Inferior parietal cortex (tissue), 1 donor: Measurements from ENCODE around the gene IRF5.
"Not testable (repeated sequence)": the region's sequence is repeated elsewhere in the genome, so short reads cannot be mapped to it uniquely, and the experiment has no call there.

Source experiments
- DNase-seq: peaks from one replicate; pipeline ENCODE4 v3.0.0-alpha.2; 2016; ENCODE audit errors: extremely low spot score

Gene IRF5

GRCh38 chr7:128939861-128940410 lies 2.2 kb downstream of the IRF5 start:
- no peak for DNase-seq

GRCh38 chr7:128940494-128941322 lies 3.0 kb downstream of the IRF5 start:
- no peak for DNase-seq

GRCh38 chr7:128941323-128941890 lies 3.7 kb downstream of the IRF5 start:
- no peak for DNase-seq

- DNase-seq = no peak
These were observed 4.3 kb downstream of the IRF5 start for GRCh38 chr7:128941946-128942526.

GRCh38 chr7:128943251-128943650 lies 5.5 kb downstream of the IRF5 start:
- not testable (repeated sequence) for DNase-seq

DNA sequence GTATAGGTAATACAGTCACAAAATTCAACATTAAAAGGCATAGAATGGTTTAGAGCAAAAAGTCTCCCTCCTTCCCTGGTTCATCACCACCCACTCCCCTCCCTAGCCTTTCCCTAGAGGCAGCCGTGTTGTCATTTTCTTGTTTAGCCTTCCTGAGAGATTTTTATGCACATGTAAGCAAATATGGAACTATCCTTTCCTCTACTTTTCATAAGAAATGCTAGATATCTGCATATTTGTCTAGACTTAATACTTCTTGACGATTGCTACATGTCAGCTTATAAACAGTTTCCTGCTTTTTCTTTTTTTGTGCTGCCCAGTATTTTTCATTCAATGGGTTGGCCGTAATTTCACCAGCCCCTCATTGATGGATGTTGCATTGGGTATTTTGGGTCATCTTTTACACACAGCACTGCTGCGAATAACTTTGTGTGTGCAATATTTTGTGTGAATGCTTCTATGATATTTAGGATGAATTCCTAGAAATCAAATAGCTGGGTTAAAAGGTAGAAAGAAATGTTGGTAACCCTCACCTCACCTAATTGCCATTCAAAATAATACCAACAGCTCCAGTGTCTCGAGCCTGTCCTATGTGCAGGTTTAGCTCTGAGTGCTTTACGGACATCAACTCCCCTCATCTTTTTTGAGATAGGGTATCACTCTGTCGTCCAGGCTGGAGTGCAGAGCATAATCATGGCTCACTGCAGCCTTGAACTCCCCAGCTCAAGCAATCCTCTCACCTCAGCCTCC lies 6.9 kb downstream of the IRF5 start:
- no peak for DNase-seq

GRCh38 chr7:128945668-128946366 lies 8.1 kb downstream of the IRF5 start:
- no peak for DNase-seq

GRCh38 chr7:128946936-128947830 lies 9.5 kb downstream of the IRF5 start:
- DNase-seq = no peak

GRCh38 chr7:128947854-128948253 lies 10.1 kb downstream of the IRF5 start:
- DNase-seq = no peak

GRCh38 chr7:128948312-128948973 lies 10.7 kb downstream of the IRF5 start:
- no peak for DNase-seq

GRCh38 chr7:128948976-128949760 lies 11.4 kb downstream of the IRF5 start:
- no peak for DNase-seq

DNA sequence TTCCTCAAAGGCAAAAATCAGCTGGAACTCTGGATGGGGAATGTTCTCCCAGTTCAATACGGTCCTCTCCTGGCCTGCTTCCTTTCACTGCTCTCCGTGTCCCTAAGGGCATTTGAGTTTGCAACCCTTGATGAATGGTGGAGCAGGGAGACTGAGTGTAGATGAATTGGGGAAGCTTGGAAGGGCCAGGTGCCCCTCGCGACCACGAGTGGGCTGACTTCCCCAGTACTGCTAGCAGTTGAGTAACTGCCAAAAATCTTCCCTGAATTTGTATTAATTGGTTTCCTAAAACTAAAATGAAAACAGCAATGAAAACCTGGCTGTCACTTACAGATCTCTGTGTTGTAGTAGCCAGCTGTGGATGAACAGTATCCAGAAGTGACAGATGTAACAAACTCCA lies 13.6 kb downstream of the IRF5 start:
- no peak for DNase-seq

DNA sequence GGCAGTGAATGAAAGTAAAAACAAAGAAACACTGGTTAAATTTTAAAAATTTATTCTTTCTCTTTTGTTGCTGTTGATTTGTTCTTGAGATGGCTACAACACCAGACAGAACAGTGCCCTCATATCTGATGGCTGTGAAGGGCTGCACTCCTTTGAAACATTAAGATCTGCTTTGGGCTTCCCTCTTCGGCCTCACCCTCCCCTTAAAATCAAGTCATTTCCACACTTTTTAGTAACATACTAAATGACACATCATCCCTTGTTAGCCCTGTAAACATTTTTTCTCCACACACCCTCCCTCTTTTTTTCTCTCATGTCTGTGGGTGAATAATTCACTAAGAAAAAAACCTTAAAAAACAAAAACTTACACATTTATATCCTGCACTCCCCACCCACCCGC lies 16.4 kb downstream of the IRF5 start:
- no peak for DNase-seq

DNA sequence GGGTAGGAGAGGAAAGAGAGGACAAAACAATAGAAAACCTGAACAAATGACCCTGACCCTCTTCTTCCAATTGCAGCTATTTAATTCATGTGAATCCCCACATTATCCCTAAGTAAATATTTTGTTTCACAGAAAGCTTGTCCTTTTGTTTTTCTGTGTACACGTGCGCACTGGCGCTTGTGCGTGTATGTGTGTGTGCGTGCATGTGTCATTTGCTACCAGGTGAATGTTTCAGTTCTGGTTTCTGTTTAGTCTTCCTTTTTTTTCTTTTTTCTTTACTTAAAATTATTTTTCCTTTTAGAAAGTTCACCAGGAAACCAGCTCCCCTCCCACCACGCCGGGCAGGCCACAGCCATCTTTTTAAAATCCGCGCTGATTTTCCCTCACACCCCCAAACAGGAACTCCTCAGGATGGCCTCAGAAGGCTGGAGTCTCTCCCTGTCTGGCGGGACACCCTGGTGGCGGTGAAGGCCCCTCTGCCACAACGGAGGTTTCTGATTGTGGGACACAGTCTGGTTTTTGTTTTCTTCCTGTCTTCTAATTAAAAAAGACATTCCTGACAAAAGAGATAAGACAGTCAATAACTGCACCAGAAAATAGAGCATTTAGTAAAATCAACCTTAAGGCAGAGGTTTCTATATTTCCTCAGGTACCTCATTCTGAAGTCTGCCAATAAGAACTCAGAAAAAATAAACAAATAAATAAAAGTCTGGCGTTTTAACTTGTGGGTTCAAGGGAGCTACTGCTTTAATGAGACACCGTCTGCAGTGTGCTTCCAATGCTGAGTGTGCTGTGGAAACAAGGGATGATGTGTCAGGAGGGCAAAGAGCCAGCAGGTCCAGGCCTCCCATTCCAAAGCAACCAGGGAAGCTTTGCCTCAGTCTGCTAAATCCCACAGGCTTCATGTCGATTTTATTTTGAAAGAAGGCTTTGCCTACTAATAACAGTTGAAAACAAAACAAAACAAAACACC lies 17.4 kb downstream of the IRF5 start:
- DNase-seq = no peak

DNA sequence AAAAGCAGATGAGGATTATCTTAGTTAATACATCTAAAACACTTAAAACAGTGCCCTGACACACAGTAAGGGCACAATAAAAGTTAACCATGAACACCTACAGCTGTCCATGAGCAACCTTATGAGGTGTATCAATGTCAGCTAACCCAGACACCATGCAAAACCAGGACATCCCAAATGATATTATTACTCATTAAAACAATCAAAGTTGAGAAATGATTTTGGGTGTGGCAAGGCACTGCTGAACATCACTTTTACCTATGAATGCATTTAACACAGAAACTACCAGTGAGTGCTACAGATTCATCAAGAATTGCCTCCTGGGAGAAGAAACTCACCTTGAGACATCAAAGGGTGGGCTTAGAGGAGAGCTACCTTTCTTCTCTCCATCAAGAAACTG lies 18.3 kb downstream of the IRF5 start:
- no peak for DNase-seq

DNA sequence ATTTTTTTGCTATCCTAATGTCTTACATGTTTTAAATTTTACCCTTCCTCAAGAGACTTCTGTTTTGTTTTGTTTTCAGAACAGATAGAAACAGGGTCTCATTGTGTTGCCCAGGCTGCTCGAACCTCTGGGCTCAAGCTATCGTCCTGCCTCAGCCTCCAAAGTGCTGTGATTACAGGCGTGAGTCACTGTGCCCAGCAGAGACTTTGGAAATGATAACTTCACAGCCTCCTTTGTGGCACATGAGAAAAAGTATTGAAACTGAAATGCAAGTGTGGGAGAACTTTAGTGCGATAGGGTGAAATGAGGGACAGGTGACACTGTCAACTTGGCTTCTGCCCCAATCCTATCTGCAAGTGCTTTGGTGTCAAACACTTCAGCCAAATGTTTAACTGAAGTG lies 21.6 kb downstream of the IRF5 start:
- DNase-seq = no peak

- no peak for DNase-seq
These were observed 23.4 kb downstream of the IRF5 start for GRCh38 chr7:128961030-128961659.
